SKM-1 treated with dmso at 0.1 percent for 144 hours (cell line): ENCODE results near the gene KLC4.

ENCODE experiments used
- DNase-seq: peaks from one replicate; lab custom pipeline; 2025; ENCODE audit not compliant: unreplicated experiment; lab: John Stamatoyannopoulos, UW

The KLC4 gene

DNA sequence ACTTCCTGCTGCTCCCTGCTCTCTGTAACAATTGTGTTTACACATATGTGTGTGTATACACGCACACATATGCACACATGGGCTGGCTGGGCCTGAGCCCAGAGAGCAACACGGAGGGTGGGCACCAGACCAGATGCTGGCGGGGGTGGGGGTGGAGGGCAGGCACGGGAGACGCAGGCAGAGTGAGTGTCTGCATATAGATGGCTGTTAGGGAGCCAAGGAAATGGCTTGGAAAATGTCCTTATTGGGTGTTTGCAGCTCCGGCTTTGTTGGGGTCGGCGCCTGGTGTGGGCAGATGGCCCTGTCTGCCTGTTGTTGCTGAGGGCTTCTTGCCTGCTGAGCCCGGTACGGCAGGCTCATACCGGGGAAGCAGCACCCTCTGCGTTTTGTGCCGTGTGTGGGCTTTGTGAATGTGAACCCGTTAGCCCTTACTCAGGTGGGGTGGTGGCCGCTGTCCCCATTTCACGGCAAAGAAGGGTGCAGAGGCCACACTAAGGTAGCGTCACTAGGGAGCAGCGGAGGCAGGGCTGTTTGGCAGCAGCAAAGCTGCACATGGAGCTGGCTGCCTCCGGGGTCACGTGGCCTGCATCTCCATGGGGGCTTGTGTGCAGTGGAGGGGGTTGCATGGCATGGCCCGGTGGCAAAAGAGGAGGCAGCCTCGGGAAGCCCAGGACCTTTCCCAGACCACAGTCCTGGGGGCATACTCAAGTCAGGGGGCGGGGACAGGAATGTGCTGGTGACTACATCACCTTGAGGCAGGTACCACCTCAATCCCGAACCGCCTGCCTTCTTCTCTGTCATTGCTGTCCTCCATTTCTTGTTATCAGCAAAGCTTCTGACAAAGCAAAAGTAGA, 64.3 kb downstream of the KLC4 start:
- DNase-seq: no peak

DNA sequence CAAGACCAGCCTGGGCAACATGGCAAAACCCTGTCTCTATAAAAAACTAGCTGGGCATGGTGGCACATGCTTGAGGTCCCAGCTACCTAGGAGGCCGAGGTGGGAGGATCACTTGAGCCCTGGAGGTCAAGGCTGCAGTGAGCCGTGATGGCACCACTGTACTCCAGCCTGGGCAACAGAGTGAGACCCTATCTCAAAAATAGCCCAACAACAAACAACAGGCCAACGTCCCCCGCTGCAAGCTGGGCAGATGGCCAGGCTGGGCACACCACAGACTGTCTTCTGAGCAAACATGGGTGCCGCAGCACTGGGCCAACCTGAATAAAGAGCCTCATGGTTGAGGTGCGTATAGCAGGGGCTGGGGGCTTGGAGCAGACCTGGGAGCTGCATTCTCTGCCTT, 65.0 kb downstream of the KLC4 start:
- no peak for DNase-seq
